GM19239 (cell line): ENCODE measurements around the gene NEUROD2.

Experiments used
- DNase-seq: peaks from one replicate; pipeline ENCODE4 v3.0.0; 2011; ENCODE audit warnings: low spot score; ENCODE audit not compliant: insufficient read length
- FAIRE-seq: peaks from 2 replicates; lab custom pipeline; 2011; peaks lifted over from hg19 to GRCh38; lab: Jason Lieb, UNC

The NEUROD2 gene

GRCh38 chr17:39555368-39555767 lies 52.4 kb downstream of the NEUROD2 start:
- no peak for FAIRE-seq
- no peak for DNase-seq
